IPS DF 4.7 (cell line): ENCODE measurements around the gene POGLUT3.

Source experiments
- DNase-seq: peaks from one replicate; pipeline ENCODE4 v3.0.0-alpha.2; 2013; ENCODE audit warnings: low spot score; ENCODE audit errors: extremely low read depth

POGLUT3 gene, protein sequence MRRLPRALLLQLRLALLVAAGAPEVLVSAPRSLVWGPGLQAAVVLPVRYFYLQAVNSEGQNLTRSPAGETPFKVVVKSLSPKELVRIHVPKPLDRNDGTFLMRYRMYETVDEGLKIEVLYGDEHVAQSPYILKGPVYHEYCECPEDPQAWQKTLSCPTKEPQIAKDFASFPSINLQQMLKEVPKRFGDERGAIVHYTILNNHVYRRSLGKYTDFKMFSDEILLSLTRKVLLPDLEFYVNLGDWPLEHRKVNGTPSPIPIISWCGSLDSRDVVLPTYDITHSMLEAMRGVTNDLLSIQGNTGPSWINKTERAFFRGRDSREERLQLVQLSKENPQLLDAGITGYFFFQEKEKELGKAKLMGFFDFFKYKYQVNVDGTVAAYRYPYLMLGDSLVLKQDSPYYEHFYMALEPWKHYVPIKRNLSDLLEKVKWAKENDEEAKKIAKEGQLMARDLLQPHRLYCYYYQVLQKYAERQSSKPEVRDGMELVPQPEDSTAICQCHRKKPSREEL

DNA sequence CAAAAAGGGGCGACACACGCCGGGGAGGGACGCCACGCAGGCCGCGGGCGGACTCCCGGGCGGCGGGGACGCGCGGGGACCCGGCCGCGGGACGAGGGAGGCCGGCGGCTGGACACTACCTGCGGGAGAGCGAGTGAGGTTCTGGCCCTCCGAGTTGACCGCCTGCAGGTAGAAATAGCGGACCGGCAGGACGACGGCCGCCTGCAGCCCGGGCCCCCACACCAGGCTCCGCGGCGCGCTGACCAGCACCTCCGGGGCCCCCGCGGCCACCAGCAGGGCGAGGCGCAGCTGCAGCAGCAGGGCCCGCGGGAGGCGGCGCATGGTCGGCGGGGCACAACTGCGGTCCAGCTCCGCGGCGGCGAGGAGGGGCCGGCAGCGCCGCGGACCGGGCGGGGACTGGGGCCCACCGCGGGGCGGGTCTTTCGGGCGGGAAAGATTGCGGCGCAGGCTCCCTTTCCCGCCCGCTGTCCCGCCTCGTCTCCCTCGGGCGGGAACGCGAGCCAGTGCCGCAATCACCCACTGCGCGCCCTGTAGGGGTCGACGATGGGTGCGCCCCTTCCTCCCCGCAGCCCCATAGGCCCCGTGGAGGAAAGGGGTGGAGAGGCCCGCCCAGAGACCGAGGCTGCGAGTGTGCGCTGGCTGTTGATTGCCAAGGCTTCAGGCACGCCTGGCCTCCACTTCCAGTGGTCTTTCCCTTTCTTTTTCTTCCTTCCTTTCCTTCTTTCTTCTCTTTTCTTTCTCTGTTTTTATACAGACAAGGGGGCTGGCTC, at the start of gene POGLUT3:
Gene POGLUT3 (minus strand): TSS at position 339 of the 770 bp plus-strand sequence. CDS start 18 bp downstream, at position 321.
- DNase-seq: no peak

DNA sequence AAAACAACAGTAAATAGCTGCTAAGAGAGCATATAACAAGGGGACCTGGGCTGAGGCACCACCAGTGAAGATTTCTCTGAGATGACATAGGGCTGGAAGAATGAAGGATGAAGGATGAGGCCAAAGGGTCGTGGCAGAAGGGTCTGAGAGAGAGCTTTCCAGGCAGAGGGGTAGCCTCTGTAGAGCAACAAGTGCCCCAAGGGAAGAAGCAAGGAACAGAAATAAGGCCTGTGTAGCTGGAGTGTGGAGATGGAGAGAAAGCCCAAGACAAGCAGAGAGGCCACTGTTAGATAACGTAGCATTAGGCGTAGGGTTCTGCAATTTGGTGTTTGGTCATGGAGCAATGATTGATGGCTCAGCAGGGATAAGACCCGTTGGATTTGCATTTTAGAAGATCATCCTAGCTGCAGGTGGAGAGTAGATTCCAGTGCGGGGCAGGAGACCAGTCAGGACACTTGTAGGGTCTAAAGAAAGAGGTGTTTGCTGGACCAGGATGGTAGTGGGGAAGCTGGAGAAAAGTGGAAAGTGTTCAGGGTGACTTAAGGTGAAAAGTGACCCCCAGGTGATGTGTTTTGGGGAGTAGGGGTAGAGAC, 47.8 kb upstream of the POGLUT3 start:
- DNase-seq: no peak

DNA sequence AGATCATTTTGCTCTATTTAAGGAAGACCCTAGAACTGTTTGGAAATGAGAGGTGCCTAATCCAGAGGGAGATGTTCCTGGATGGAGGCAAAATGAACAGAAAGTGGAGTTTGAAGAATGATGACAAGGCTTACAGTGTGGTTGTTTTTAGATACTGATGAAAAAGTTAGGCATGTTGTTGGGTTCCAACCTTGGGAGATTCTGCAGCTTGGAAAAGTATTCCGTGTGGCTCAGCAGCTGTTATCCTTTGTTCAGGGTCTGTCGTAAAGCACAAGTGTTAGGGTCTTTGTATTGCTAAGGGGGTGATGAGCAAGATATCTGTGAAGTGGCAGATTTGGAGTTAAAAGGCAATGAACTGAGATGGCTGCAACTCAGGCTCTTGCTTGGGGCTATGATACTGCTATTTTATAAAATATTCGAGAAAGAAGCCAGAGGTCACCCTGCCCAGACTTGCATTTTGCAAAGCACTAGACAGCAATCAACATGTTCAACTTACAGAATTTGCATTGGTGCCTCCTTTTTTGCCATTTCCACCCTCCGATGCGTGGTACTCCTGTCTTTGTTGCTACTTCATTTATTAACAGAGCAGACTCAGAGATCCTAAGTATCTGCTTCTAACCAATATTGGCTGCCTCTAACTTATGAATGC, 45.3 kb upstream of the POGLUT3 start:
- no peak for DNase-seq

DNA sequence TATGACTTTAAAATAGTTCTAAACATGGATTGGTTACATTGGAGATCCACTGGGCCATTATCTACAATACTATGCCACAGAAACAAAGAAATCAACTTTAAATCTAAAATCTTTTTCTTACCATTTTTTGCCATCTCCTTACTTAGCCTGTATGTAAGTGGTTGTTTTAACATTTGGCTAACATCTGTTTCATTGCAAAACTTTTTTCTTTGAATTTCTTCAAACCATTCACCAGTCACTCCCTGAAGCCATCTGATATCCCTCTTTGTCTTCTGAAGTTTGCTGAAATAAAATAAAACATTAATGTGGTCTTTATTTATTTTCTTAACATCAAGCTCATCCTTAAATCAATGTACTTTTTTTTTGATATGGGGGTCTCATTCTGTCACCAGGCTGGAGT, 43.3 kb upstream of the POGLUT3 start:
- no peak for DNase-seq

DNA sequence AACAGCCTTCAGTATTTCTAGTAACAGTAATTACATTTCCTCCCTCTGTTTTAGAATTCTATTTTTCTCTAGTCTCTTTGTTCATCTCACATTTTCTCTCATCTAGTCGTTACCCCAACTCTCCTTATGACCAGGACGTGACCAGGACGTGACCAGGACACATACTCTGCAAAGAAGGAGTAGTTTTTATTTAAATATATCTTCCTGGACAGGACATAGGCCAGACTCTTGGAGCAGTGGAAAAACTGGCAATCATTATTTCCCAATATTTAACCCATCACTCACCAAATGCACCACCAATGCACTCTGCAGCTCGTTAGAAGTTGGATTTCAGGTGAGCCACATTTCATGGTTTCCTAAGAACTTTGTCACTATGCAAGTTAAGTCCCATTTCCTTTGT, 40.3 kb upstream of the POGLUT3 start:
- DNase-seq: no peak

DNA sequence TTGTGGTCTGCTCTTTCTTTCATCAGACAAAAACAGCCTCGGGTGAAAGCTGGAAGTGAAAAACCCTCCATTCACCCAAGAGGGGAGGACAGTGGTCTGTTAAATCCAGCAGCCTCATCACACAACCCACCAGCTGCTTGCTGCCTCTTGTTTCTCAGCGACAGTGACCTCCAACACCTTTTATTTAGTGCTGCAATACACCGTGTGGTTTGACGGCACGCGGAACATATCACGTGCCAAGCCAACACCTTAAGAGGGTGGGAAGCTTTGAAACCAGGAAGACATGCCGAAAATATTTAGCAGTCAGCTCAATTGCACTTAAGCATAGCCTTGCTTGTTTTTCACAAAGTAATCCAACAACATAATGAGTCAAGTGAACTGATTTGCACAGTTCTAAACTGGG, 39.8 kb upstream of the POGLUT3 start:
- DNase-seq: no peak

DNA sequence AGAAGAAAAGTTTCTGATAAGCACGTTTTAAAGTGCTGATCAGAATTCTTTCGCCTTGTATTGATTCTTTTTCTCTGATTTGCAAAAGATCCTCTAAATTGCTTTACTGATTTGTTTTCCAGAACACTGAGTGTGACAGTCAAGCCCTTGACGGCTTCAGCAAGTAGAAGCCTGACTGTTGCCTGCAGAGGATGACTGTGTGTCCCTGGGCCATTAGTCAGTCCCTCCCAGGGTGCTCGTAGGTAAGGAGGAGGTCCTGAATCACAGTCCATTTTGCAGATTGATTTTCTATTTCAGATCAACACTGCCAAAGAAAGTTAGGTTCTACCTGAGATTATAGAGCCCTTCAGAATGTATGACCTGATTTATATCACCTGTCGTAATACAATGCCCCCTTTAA, 38.6 kb upstream of the POGLUT3 start:
- DNase-seq: no peak

DNA sequence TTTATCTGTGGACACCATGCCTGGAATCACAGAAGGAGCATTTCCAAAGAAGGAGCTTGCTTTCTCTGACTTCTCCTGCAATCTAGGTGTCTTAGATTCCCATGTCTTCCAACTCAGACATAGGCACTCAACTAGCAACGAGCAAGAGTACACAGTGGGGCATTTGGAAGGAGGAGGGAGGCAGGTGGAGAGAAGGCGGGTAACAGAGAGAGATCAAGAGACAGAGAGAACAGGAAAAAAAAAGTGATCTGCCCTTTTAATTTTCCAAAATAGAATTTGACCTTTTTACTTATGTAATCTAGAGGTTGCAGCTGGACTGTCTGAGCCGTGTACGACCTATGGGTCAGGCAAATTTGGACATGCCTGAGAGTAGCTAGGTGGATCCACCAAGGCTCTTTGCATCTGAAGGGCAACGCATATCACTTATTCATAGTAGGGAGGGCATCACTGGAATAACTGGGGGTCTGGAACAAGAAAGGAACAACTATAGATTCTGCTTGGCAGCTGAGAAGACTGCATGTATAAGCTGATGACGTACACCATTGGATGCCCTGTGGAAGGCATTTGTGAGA, 37.3 kb upstream of the POGLUT3 start:
- no peak for DNase-seq

DNA sequence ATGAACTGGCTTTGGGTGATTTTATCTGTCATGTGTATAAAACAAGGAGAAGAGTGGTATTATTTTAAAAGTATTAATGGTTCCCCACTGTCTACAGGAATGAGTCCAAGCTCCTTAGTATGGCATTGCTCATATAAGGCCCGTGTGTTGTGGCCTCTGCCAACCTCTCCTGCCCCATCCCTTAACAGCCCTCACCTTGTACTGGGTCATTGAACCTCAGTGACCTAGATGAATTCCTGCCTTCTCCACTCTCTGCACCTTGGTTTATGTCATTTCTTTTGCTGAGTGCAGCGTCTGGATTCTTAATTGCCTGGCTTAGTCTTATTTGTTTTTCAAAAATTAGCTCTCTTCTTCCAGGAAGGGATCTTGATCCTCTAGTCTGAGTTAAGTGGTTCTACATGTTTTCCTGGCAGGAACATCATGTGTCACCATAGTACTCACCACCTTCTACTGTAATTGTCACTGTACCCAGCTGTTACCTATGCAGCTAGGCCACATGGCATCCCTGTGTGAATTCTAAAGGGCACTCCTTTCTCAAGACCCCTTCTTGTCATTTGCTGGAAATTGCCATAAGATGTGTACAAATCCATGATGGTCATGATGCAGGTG, 36.2 kb upstream of the POGLUT3 start:
- no peak for DNase-seq

DNA sequence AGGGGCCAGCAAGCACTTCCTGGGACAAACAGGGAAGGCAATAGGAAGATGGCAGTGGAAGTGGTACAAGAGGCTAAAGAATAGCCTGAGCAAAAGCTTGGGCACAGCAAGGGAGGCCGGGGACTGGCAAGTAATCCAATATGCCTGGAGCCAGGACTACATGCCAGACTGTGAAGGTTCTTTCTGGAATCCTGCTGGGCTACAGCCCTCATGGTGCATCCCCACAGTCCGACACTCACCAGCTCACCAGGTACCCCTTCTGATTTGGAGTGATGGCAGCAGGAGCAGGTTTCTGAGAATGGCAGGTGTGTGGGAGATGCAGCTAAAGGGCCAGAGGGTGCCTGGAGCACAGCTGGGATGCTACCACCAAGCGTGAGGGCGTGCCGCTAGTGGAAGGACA, 32.2 kb upstream of the POGLUT3 start:
- no peak for DNase-seq

DNA sequence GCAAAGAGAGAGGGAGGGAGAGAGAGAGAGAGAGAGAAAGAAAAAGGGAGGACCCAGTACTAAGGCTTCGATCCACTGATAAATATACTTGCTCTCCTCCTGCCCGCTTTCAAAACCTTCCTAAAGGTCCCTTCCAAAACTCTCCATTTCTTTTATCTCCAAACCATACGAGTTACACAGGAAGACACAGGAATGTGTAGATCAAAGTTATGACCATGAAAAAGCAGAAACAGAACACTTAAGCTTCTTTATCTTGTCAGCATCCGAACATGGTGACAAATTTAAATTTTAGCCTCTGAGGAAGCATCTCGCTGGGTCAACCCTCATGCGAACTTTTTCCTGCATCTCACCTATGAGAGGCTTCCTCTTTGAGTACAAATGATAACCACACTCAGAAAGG, 29.2 kb upstream of the POGLUT3 start:
- DNase-seq: no peak

DNA sequence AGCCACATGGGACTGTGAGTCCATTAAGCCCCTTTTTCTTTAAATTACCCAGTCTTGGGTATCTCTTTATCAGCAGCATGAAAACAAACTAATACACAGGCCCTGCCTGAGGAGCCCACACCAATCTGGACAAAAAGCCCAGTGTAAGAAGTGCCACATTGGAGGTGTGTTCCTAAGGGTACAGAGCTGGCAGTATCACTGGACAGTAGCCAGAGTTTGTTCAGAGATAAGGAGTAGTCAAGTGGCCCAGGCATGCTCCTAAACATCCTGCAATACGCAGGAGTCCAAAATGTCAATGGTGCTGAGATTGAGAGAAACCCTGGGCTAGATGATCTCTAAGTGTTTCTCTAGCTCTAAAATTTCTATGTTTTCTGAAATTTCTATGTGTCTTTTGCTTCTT, 27.0 kb upstream of the POGLUT3 start:
- DNase-seq: no peak

DNA sequence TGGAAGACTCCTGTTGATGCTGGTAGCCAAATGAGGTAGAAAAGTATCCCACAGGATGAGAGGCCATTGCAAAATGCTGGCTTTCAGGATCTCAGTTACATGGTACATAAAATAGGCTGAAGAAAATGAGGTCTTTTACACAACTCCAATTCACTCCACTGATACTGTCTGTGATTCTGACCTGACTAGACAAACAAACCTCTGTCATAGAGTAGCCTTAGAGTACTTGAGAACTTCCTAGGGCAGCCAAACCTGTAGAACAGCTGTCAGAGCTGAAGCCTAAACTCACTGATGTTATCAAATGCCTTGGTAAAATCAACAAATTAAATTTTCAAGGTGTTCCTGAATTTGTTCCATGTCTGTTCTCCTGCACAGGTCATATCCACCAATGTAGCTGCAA, 26.2 kb upstream of the POGLUT3 start:
- DNase-seq: no peak

DNA sequence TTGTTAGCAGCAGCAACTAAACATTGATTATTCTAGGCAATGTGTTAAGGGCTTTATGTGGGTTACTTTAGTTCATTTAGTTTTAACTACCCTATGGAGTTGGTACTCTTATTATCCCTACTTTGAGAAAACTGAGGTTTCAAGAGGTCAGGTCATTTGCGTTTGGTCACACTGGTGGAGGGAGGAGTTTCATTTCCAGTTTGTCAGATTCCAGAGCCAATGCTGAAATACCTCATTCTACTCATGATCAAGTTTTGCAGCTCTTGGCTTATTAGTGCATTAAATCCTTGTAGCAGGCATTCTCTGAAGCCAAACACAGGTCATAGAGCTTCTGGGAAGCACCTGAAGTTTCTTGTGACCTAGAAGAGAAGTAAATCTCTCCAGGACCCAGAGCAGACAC, 24.1 kb upstream of the POGLUT3 start:
- DNase-seq: no peak

DNA sequence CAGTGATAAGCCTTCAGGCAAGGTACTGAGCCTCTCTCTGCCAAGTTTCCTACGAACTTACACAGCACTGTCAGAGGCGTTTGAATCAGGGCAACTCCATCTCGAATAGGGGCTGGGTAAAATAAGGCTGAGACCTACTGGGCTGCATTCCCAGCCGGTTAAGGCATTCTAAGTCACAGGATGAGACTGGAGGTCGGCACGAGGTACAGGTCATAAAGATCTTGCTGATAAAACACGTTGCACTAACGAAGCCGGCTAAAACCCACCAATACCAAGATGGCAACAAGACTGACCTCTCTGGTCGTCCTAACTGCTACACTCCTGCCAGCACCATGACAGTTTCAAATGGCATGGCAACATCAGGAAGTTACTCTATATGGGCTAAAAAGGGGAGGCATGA, 20.4 kb upstream of the POGLUT3 start:
- no peak for DNase-seq

DNA sequence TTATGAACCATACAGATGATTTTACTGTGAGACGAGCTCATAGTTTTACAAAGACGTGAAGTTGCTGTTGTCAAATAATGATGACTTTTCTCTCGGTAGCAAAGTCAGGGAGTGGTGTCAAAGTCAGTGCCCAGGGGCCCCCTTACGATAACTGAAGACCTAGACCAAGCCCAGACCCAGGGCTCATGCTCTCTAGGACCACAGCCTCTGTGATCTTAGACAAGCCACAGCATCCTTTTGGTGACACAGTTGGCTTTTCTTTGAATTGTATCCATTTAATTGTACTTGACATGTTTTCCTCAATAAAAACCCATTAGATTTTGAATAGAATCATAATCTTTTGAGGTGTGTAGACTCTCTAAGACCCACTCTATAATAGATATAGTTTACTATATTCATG, 17.9 kb upstream of the POGLUT3 start:
- no peak for DNase-seq

DNA sequence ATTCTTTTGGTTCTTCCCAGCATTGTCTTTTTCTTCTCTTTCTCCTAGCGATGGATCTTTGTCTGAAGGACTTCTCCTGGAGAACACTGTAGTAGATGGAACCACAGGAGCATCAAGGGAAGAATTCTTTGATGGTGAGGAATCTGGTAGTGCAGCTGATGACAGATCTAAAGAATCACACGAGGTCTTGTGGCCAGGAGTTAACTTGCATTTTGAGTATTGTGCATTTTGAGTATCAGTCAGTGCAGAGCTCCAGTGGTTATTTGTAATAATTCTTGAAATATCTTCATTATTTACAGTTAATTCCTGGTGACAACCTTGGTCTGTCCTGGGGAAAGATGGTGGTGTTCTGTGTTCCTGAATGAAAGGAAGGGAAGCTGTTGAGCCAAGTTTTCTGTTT, 14.5 kb upstream of the POGLUT3 start:
- DNase-seq: no peak

DNA sequence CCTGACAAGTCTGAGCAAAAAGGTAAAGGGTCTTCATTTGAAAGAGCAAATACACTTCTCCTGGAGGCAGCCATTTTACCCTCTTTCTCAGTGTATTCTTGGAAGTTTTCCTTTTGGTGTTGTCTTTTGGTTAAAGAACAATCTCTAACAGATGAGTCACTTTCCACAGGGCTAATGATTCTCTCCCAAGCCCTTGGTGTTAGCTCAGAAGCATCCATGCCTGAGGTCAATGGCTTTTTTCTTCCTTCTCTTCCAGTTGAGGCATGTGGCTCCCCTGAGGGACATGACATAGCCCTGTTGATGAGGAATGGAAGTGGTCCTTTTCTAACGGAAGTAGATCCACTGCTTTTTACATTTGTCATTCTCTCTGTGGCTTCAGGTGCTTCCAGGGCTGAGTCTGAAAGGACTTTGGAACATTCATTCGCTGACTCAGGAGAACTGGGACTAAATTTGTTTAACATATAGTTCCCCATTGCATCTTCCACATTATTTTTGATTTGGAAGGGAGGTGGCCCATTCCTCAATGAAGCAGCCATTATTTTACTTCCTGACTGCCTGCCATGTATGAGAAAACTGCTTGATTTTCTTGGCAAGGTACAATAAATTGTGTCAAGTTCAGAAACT, 13.8 kb upstream of the POGLUT3 start:
- DNase-seq: no peak

DNA sequence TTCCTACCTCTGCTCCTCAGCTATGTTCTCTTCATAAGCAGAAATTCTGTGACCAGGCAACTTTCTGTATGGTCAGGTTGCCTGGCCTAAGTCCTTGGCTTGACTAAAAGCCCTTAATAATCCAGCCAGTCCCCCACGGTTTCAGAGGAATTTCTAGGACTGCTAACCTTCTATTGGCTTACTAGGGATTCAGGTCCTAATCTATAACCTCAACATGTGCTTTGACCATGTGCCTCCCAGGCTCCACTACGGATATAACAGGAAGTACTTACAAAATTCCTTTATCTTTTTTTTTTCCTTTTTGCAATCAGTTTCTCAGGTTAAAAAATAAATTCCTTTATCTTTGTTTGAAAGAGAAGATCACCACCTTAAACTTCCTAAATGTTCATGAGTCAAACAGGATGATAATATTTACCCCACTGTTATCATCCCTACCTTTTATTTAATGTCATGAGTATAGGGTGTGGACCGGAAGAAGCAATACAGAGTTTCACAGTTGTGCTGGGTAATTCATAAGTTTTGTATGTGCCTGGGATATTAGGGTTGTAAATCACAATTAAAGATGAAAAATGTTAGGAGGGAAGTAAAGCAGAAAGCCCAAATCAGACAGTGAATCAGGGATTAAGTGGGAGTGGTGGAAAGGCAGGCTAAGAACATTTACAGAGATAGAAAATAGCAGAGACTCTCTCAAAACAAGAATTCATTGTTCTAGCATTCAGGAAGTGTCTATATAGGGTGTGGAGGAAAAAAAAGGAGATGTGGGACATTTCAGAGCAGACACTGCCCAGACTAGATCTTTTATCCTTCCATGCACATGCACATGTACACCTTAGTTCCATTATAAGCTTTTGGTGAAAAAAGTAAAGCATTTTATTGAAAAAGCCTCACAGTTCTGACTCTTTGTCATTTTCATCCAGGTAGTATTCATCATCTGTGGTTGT, 10.7 kb upstream of the POGLUT3 start:
- DNase-seq: no peak
